ENCODE data around the gene RAB27A. TPM values are rescaled to one million over a fixed set of nuclear protein-coding genes. Genes with fewer than 3 reads are reported as not detected.
"Not testable (repeated sequence)": the region's sequence is repeated elsewhere in the genome, so short reads cannot be mapped to it uniquely, and the experiment has no call there.

RAB27A gene
- 7.6 TPM for total RNA-seq

DNA sequence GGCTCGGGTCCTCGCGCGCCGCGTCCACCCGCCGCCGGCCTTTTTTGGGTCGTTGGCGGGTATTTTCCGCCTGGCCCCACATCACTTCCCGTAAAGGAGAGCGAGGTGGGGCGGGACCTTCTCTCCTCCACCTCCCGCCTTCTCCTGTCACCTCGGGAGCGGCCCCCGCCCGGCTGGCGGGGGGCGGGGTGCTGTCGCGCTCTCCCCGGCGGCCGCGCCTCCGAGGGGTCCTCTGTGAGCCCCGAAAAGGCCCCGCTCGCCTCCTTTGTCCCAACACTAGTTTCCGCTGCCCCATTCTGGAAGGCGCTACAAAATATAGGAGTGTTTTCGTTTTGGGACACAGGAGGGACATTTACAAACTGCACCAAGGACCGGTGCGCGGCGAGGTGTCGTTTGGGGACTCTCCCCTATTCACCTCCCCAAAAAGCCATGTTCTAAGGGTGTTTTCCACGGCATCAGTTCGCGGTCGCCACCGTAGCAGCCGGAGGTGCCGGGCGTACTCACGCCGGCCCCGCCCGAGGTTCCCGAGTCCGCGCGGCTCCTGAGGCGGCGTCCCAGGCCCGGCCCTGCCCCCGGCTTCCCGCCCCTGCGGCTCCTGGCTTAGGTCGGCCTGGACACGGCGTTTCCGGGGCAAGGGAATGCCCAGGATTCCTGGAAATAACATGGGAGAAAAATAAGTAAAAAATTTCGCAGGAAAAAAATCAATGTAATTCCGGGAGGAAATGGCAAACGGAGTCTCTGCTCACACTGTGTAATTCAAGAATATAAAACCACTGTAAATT lies at the start of gene RAB27A:
TSS of gene RAB27A (minus strand) at position 68 of the 782 bp plus-strand sequence. CDS start 54,879 bp downstream, outside the sequence.
- DNase-seq = peak; percentile 28

DNA sequence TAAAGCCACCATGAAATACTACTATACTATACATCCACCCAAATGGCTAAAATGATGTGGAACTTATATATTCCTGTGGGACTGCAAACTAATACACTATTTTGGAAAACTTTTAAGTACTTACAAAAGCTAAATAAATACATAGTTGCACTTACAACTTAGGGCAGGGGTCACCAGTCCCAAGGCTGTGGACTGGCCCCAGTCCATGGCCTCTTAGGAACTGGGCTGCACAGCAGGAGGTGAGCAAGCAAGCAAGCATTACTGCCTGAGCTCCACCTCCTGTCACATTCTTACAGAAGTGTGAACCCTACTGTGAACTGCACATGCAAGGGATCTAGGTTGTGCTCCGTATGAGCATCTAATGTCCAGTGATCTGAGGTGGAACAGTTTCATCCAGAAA lies 47.5 kb upstream of the RAB27A start:
- DNase-seq = no peak

DNA sequence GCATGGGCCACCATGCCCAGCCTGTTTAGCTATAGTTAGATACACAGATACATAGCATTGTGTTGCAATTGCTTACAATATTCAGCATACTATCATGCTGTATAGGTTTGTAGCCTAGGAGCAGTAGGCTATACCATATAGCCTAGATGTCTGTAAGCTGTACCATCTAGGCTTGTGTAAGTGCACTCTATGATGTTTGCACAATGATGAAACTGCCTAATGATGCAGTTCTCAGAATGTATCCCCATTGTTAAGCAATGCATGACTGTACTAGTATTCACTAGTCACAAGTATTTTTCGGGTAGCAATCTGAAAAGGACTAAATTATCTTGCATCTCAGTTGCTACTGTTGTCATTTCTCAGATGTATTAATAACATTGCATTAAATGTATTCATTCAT lies 45.4 kb upstream of the RAB27A start:
- DNase-seq = no peak

DNA sequence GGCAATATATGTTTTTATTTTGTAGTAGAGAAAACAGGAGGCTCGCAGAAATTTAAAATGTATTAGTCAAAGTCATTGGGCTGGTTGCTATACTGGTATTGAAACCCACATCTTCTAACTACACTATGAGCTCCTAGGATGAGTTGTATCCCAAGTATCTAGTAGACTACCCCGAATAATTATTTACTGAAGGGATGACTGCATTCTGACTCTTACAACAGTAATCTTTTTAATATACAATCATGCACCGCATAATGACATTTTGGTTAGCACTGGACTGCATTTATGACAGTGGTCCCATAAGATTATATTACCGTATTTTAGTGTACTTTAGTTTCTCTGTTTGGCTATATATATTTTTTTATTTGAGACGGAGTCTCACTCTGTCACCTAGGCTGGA lies 44.8 kb upstream of the RAB27A start:
- DNase-seq = no peak

DNA sequence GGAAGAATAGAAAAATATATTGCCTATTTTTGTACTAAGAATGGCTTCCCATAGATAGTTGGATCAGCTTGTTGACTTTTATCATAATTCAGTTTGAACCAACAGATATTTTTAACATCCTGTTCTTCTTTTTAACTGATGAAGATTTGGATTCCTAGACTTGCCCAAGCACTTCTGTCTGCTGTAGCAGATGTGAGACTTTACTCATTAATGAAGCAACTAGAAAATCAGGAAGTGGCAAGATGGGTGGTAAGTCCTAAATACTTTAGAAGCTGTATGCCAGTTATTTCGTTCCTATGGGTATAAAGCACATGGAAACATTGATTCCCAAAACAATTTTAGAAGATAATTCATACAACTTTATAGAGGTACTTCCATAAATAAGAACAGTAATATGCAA lies 37.8 kb upstream of the RAB27A start:
- no peak for DNase-seq

DNA sequence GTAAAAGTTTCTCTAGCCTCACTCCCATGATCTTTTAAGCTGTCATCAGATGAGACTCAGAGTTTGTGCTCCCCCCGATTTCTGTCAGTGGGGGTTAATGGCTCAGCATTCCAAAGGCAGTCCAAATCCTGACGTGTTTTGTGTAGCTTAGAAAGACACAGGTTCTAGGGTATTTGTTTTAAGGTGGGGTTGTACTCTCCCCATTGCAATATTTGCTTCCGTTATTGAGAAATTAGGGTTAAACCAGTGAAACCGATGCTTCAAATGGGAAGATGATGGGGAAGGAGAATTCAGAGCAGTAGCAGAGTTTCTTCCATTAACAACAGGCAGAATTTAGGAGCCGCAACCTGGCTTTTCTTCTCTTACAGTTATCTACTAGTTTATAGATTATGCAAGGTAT lies 32.9 kb upstream of the RAB27A start:
- no peak for DNase-seq

DNA sequence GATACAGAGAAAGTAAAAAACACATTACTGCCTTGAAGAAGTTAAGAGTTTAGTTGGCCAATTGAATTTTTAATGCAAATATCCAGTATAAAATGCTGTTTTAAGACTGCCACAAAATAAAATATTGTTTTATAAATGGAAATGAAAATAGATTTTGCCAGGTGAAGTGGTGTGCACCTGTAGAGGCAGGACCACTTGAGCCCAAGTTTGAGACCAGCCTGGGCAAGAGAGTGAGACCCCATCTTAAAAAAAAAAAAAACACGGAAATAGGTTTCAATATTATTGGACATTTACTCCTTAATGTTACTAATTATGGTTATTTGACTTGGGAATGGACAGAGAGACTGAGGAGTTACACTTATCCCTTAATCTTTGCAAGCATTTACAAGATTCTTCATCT lies 31.4 kb upstream of the RAB27A start:
- no peak for DNase-seq

DNA sequence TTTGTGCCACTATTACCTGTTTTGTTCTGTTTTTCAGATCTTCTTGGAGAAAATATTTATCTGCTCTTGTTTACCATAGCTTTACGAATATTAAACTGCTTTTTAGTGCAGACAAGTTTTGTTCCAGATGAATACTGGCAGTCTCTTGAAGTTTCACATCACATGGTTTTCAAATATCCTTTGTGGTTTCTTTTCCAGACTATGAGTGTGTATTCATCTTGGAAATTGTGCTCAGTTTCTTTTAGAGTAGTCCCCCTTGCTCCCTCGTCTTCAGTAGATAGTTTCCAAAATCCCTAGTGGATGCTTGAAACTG lies 30.6 kb upstream of the RAB27A start:
- DNase-seq = no peak

DNA sequence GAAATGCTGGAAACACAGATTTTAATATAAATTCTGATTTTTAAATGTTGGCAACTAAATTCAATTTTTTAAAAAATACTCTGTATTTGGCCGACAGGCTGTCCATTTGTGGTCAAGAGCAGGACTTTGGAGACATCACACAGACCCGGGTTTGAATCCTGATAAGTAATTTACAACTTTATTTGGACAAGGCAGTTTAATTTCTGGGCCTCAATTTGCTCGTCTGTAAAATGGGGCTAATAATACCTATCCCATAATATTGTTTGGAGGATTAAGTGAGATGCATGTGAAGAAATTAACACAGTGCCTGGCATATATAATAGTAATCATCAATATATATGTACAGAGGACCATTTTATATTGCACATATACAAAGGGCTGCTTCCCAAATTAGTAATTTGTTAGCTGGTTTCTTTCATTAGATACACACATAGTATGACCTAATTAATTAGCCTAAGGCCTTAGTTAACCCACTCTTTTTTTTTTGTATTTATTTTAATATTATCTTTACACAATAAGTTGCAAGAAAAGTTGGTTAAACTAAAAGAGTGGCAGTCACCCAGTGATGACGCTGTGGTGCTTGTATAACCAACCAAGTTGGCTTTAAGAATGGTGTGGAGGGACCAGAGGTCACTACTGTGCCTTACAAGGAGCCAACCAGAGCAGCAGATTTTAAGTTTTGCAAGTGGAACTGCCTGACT lies 30.1 kb upstream of the RAB27A start:
- no peak for DNase-seq

DNA sequence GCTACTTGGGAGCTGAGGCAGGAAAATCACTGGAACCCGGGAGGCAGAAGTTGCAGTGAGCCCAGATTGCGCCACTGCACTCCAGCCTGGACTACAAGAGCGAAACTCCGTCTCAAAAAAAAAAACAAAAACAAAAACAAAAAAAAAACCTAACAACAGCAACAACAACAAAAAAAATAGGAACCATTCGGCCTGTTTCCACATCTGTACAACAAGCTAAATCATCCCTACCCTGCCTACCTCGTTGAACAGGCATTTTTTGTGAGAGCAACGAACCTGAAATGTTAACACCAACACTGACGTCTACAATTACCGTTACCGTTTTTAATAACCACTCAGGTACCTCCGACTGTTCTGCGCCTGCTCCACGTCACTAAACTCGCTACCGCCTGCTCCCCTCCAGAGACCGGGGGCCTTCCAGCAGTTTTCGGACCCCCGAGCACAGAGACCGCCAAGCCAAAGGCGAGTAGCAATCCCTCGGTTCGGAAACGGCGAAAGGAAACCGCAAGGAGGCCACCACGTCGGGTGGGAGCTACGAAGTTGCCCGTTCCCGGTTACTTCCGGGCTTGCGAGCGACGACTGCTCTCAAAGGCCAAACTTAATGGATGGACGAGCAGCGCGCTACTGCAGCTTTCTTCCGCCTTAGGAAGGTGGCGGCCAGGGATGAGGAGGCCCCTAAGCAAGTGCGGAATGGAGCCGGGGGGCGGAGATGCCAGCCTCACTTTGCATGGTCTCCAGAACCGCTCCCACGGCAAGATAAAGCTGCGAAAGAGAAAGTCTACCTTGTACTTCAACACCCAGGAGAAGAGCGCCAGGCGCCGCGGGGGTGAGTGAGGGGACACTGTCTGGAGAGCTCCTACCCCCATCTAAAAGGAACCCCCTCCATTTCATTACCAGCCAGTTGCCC lies 29.2 kb upstream of the RAB27A start, which contains the start of the genes PIGB and PIGBOS1:
TSS of gene PIGB (plus strand) at position 635 of the 907 bp plus-strand sequence. CDS start at position 664, 29 bp downstream.
TSS of gene PIGBOS1 (minus strand) at position 536 of the 907 bp plus-strand sequence. CDS start 1,331 bp downstream, outside the sequence.
- DNase-seq = peak; percentile 78

DNA sequence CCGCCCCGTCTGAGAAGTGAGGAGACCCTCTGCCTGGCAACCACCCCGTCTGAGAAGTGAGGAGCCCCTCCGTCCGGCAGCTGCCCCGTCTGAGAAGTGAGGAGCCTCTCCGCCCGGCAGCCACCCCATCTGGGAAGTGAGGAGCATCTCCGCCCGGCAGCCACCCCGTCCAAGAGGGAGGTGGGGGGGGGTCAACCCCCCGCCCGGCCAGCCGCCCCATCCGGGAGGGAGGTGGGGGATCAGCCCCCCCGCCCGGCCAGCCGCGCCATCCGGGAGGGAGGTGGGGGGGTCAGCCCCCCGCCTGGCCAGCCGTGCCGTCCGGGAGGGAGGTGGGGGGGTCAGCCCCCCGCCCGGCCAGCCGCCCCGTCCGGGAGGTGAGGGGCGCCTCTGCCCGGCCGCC lies 13.2 kb upstream of the RAB27A start:
- not testable (repeated sequence) for DNase-seq

DNA sequence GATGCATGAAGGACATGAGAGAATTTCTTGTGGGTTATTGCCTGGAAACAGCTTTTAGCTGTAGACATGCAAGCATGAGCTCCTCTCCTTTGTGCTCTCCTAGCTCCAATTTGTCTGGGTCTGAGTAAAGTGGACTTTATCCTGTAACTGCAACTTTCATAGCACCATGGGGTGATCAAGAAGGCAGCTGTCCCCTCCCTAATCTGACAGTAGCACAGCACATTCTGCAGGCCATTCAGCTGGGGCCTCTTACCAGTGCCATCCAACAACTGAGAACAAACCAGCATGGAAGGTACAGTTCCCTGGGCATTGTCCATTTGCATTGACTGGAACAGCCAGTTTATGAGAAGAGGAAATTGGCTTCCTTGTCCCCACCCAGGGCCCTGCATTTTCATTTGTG lies 7.7 kb upstream of the RAB27A start:
- no peak for DNase-seq

DNA sequence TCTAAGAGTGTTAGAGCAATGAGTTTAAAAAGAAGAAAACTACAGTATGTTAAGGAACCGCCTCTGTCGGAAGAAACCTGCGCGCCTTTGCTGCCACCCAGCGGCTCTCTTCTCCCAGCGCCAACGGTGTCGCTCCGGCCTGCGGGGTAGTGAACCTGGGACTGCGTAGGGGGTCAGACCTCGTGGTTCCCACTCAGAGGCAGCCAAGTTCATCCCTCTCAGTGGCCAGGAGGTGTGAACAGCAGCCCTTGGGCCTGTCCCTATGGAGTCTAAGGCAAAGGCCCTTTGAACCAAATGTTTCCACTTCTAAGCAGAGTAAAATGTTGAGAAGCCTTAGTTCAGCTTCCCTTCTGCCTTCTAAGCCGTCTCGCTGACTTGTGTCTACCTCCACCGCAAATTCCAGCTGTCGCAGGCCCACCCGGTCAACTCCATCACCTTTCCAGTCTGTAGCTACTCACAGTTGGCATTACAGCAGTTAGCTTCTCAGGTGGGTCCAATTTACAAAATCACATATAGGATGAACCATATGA lies 980 bp upstream of the RAB27A start:
- peak; percentile 54 for DNase-seq

DNA sequence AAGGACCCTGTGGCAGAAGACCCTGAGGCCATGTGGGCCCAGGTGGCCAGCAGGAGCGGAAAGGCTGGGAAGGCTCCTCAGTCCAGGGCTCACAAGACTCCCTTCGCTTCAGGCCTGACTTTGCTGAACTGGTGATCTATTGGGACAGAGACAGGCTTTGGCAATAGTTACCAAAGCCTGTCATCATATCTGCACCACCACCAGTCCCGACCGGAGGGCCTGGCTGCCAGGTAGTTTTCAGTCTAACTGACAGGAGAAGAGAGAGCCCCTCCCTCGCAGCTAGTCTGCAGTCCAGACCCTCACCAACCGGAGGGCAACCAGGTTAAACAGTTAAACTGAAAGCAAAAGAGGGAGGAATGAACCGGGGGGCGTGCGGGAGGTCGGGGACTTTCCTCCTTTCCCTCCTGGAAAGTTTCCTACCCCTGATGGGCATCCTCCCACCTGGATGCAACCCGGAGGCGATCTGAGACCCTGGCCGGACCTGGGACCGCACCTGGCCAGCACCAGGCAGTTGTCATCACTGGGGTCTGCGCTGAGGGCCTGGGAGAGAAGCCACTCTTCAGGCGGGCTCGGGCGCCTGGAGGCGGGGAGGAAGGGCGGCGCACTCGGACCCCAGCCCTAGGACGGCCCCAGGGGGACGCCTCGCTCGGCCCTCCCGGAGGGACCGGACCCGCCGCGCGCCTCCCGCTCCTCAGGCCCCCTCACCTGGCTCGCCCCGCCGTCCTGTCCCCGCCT lies 435 bp downstream of the RAB27A start:
- no peak for DNase-seq

DNA sequence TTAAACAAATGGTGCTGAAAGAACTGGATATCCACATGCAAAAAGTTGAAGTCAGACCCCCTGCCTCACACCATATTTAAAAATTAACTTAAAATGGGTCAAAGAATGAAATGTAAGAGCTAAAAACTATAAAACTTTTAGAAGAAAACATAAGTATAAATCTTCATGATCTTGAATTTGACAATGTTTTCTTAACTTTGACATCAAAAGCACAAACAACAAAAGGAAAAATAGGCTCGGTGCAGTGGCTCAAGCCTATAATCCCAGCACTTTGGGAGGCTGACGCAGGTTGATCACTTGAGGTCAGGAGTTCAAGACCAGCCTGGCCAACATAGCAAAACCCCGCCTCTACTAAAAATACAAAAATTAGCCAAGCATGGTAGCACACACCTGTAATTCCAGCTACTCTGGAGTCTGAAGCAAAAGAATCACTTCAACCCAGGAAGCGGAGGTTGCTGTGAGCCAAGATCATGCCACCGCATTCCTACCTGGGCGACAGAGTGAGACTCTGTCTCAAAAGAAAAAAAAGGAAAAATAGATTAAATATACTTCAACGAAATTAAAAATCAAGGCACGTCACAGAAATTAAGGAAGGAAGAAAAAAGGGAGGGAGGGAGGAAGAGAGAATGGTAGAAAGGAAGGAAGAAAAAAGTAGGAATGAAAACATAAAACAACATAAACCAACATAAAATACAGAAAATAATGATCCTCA lies 1.5 kb downstream of the RAB27A start:
- no peak for DNase-seq

DNA sequence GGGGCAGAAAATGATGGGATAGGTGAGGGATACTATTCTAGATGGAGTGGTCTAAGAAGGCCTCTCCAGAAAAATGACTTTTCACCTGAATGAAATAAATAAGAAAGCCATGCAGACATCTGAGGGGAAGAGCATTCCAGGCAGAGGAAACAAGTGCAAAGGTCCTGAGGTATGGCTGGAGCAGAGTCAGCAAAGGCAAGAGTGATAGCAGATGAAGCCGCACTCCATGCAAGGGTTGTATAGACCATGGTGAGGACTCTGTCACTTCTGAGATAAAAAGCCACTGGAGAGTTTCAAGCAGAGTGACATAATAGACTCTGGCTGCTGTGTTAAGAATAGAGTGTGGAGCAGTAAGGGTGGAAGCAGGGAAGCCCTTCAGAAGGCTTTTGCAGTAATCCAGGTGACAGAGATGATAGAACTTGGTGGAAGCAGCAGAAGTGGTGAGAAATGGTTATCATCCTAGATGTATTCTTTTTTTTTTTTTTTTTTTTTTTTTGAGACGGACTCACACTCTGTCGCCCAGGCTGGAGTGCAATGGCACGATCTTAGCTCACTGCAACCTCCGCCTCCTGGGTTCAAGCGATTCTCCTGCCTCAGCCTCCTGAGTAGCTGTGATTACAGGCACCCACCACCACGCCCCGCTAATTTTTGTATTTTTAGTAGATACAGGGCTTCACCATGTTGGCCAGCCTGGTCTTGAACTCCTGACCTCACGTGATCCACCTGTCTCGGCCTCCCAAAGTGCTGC lies 3.0 kb downstream of the RAB27A start:
- DNase-seq = not testable (repeated sequence)

DNA sequence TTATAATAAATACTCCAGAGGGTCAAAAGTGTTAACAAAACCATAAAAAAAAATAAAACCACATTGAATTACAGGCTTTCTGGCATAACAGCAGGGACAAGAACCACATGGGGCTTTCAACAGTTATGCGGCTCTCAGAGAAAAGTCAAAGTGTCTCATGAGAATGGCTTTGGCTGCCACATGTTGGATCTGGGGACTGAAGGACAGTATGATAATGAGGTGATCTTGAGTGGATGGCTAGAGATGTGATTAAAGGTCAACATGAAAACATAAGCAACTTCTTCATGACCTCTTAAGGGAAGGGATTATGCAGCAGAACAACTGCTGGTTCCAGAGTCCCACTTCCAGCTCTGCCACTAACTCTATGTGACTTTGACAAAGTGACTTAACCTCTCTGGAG lies 5.2 kb downstream of the RAB27A start:
- no peak for DNase-seq

DNA sequence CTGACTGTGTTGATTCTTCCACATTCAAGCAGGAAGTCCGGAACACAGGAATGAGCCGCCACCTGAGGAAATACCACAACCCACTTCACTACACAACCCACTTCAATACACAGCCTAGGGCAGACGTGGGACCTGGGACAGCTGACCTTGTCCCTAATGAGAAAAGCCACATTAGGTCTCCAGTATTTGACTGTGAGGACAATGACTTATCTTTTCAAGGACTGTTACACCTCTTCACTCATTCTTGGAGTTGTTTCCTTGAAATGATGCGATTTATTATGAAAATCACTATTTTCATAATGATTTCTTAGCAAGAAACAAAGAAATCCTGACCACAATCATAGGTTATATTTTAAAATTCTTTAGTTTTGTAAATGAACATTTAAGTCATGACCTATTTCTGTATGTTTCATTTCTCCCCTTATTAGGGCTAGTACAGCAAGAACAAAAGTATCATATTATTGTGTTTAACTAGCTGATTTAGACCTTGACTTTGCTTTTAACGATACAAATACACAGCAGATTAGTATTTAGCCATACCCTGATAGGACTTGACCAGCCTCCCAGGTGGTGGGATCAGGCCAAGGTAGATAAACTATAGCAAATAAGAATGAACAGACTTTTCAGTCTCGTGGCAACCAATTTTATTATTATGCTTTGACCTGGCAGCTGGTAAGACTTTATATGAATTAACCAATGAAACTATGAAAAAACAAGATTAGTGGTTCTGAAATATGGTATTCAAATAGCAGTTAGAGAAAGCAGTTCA lies 6.0 kb downstream of the RAB27A start:
- no peak for DNase-seq

DNA sequence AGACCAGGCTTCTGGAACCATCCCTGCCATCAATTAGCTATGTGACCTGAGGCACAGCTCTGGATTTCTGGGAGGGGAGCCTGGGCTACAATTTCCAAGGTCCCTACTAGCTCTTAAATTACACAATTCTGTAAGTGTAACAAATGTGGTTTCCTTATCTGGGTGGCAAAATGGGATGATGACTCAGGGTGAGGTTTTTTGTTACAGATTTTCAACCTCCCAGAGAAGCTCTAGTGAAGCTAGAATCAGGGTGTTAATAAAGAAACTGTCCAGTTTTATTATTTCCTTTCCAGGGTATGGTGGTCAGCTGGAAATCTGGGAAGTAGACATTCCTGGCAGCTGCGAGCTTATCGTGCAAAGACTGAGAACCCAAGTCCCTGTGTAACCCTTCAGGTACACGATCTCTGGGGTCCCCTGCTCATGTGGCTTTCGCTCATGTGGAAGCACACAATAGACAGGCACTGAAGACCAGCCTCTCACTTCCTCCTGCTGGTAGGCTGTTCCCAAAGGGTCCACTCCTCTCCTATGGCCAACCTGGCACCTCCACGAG lies 7.3 kb downstream of the RAB27A start:
- no peak for DNase-seq
